ENCODE measurements around the gene FBXO8. TPM values are rescaled to one million over a fixed set of nuclear protein-coding genes. Genes with fewer than 3 reads are reported as not detected.

FBXO8 gene
- total RNA-seq, 1 donor from 2014 or later: 18.9 TPM

GRCh38 chr4:174252412-174252811, 31.1 kb downstream of the FBXO8 start:
- Mint-ChIP-seq H3K4me3 (ENCODE audit: unreplicated experiment) (no peak overlapping the region), H3K36me3 (ENCODE audit: low read depth) (no peaks in the 10 kb centered on the region), H3K4me1 (ENCODE audit: low read depth) (peaks cover 28% of the 10 kb centered on the region), H3K9me3 (ENCODE audit: low read depth) (no peaks in the 10 kb centered on the region), H3K27me3 (ENCODE audit: low read depth) (no peaks in the 10 kb centered on the region), H3K27ac (ENCODE audit: unreplicated experiment) (no peak overlapping the region)
- DNase-seq (ENCODE audit: low spot score): no peak
- no peak for TF ChIP-seq CTCF (IDR thresholded peaks at IDR 0.05)

GRCh38 chr4:174248407-174248806, 35.1 kb downstream of the FBXO8 start:
- Mint-ChIP-seq H3K27ac (ENCODE audit: unreplicated experiment) (no peak overlapping the region), H3K4me1 (ENCODE audit: low read depth) (peaks cover 9% of the 10 kb centered on the region), H3K9me3 (ENCODE audit: low read depth) (no peaks in the 10 kb centered on the region)

GRCh38 chr4:174245714-174246113, 37.8 kb downstream of the FBXO8 start:
- no peaks in the 10 kb centered on the region for H3K9me3 Mint-ChIP-seq (ENCODE audit: low read depth)
- H3K4me1 Mint-ChIP-seq (ENCODE audit: low read depth): peaks cover 9% of the 10 kb centered on the region
- TF ChIP-seq CTCF (IDR thresholded peaks at IDR 0.05): no peak
- H3K4me3 Mint-ChIP-seq (ENCODE audit: unreplicated experiment): no peak overlapping the region
- H3K36me3 Mint-ChIP-seq (ENCODE audit: low read depth): no peaks in the 10 kb centered on the region
- no peak overlapping the region for H3K27ac Mint-ChIP-seq (ENCODE audit: unreplicated experiment)
- no peak for DNase-seq (ENCODE audit: low spot score)
- no peaks in the 10 kb centered on the region for H3K27me3 Mint-ChIP-seq (ENCODE audit: low read depth)

More at GRCh38 chr4:174248407-174248806, 35.1 kb downstream of the FBXO8 start:
- DNase-seq (ENCODE audit: low spot score): no peak
- H3K4me3 Mint-ChIP-seq (ENCODE audit: unreplicated experiment): no peak overlapping the region
- no peak for TF ChIP-seq CTCF (IDR thresholded peaks at IDR 0.05)
- no peaks in the 10 kb centered on the region for H3K36me3 Mint-ChIP-seq (ENCODE audit: low read depth)
- H3K27me3 Mint-ChIP-seq (ENCODE audit: low read depth): no peaks in the 10 kb centered on the region

- Mint-ChIP-seq H3K4me3 (ENCODE audit: unreplicated experiment) (no peak overlapping the region), H3K27me3 (ENCODE audit: low read depth) (no peaks in the 10 kb centered on the region), H3K36me3 (ENCODE audit: low read depth) (no peaks in the 10 kb centered on the region), H3K9me3 (ENCODE audit: low read depth) (no peaks in the 10 kb centered on the region), H3K4me1 (ENCODE audit: low read depth) (peaks cover 9% of the 10 kb centered on the region), H3K27ac (ENCODE audit: unreplicated experiment) (no peak overlapping the region)
- DNase-seq (ENCODE audit: low spot score): no peak
- no peak for TF ChIP-seq CTCF (IDR thresholded peaks at IDR 0.05)
Measured at GRCh38 chr4:174244441-174244840, 39.0 kb downstream of the FBXO8 start.

GRCh38 chr4:174241162-174241561, 42.3 kb downstream of the FBXO8 start:
- Mint-ChIP-seq H3K4me3 (ENCODE audit: unreplicated experiment) (no peak overlapping the region), H3K36me3 (ENCODE audit: low read depth) (peaks cover 4% of the 10 kb centered on the region), H3K4me1 (ENCODE audit: low read depth) (no peaks in the 10 kb centered on the region), H3K27ac (ENCODE audit: unreplicated experiment) (no peak overlapping the region), H3K9me3 (ENCODE audit: low read depth) (no peaks in the 10 kb centered on the region), H3K27me3 (ENCODE audit: low read depth) (no peaks in the 10 kb centered on the region)
- no peak for TF ChIP-seq CTCF (IDR thresholded peaks at IDR 0.05)
- no peak for DNase-seq (ENCODE audit: low spot score)
